ENCODE results near the gene PCNX1. TPM values are rescaled to one million over a fixed set of nuclear protein-coding genes. Genes with fewer than 3 reads are reported as not detected.

The PCNX1 gene
- total RNA-seq, 5 donors from 2014 or later (not counting 1 experiment from before 2014, with no cell fraction given) = 80.8 to 140 (median 86.3) TPM

DNA sequence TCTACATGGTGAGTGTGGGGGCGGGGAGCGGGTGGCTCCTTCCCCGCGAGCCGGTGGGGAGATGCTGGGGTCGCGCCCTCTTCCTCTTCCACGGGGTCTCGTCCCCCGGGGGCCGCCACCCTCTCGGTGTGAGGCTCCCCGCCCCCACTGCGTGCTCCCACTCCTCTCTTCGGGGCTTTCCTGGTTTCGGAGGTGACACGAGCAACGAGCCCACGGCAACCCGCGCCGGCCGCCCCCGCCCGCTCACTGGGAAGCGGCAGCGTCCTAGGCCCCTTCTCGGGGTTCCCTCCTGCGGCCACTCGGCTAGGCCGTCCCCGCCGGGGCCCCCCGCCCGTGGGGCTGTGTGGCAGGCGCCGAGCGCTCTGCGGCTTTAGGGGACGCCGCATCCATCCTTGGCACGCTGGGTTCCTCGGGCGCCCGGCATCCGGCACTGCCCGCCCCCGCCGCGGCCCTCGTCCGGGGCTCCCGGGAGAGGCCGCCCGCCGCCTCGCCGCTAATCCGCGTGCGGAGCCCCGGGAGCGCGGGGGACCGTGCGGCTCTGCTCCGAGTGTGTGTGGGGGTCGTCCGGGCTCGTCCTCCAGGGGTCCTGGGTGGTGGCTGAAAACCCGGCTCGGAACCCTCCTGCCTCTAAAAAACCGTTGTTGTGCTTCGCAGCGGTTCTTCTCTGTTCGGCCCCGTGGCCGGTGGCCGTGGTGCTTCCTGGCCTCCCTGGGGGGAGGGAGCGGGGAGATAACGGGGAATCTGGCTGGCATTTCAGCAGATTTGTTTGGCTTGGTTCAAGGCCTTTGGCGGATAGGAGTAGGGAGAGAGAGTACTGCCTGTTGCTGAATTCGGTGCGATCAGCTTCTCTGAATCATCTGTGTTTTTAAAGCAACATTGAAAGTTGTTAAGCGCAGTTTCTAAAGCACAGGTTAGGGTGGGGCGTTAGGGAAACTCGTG, 1.0 kb downstream of the PCNX1 start:
- CTCF ChIA-PET = interaction anchor here (0.6 to 4.5 kb wide), 19 partner anchors 11 to 102 kb away, joined by 3 to 129 read pairs (median 10); no protein-coding TSS in a partner anchor
- H3K36me3 Mint-ChIP-seq = no peaks in the 10 kb centered on the region

DNA sequence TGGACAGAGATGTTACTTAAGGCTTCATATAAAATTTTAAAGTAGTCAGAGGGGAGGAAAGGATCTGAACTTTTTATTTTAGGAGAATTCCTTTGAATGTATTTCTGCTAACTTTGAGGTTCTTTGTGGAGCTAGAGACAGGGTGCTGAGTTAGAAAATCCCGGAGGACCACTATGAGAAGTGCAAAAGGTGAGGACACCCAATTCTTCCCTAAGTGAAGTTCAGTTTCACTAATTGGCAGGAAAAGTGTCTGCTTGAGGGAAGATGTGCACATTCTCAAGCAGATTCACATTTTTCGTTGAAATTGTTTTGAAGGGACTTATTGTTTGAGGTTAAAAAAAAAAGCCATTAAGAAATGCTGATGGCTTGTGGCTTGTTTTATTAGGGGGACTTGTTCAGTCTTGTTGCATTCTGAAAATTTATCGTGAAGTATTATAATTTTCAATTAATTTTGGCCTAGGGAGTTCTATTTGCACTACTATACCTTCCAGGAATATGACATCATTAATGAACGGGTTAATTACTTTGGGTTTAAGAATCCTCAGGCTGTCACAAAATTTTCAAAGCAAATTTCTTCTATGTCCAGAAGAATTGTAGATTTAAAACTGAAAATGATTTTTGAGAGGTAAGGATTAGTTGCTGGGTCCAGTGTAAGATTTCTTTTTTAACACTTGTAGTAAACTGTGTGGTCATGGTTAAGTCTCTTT, 1.8 kb downstream of the PCNX1 start:
- CTCF ChIA-PET = interaction anchor here (0.5 to 1.0 kb wide), 6 partner anchors 45 to 102 kb away, joined by 3 to 6 read pairs (median 4); no protein-coding TSS in a partner anchor
- no peaks in the 10 kb centered on the region for H3K27me3 Mint-ChIP-seq

More for the DNA sequence above, 1.0 kb downstream of the PCNX1 start:
- peak overlapping the region; percentile 93 to 94 (median 94) for H3K4me3 Mint-ChIP-seq
- H3K9me3 Mint-ChIP-seq = no peaks in the 10 kb centered on the region
- under 1% methylated on average over 74 of the region's 87 CpGs for WGBS (ENCODE audit: insufficient coverage)
- H3K4me1 Mint-ChIP-seq = peaks cover 61 to 76% (median 73%) of the 10 kb centered on the region in 3 donors
- no peaks in the 10 kb centered on the region for H3K36me3 ChIP-seq (ENCODE audit: control insufficient read depth in 2 of 2, extremely low read depth in 1 of 2, insufficient read depth in 1 of 2, low read length in 1 of 2)
- no peaks in the 10 kb centered on the region for H3K27me3 ChIP-seq (replicated peaks in 1 of 2; ENCODE audit: control insufficient read depth in 2 of 2, extremely low read depth in 1 of 2, insufficient read depth in 2 of 2, low read length in 1 of 2)
- peak; percentile 28 to 53 (median 44) for ATAC-seq (replicated peaks in 1 of 4)
- H3K27me3 Mint-ChIP-seq = no peaks in the 10 kb centered on the region
- H3K27ac Mint-ChIP-seq = peak overlapping the region; percentile 92 to 94
- peaks cover 15 to 17% of the 10 kb centered on the region in 2 experiments for H3K4me1 ChIP-seq (ENCODE audit: control insufficient read depth in 1 of 2, extremely low read depth in 1 of 2, insufficient read depth in 2 of 2, low read length in 2 of 2)
- H3K27ac ChIP-seq (ENCODE audit: low read length) = peak overlapping the region; percentile 90
- H3K9me3 ChIP-seq = no peaks in the 10 kb centered on the region
- POLR2A ChIA-PET = interaction anchor here in 1 of 2 donors (1.0 kb wide), 1 partner anchor 309 kb away, joined by 4 read pairs; no protein-coding TSS in a partner anchor
- DNase-seq = peak in 28 of 35 experiments; percentile 20 to 69 (median 41)
- H3K4me3 ChIP-seq (ENCODE audit: control insufficient read depth in 1 of 2, extremely low read depth in 1 of 2, low read length in 1 of 2) = peak overlapping the region; percentile 76 to 98

DNA sequence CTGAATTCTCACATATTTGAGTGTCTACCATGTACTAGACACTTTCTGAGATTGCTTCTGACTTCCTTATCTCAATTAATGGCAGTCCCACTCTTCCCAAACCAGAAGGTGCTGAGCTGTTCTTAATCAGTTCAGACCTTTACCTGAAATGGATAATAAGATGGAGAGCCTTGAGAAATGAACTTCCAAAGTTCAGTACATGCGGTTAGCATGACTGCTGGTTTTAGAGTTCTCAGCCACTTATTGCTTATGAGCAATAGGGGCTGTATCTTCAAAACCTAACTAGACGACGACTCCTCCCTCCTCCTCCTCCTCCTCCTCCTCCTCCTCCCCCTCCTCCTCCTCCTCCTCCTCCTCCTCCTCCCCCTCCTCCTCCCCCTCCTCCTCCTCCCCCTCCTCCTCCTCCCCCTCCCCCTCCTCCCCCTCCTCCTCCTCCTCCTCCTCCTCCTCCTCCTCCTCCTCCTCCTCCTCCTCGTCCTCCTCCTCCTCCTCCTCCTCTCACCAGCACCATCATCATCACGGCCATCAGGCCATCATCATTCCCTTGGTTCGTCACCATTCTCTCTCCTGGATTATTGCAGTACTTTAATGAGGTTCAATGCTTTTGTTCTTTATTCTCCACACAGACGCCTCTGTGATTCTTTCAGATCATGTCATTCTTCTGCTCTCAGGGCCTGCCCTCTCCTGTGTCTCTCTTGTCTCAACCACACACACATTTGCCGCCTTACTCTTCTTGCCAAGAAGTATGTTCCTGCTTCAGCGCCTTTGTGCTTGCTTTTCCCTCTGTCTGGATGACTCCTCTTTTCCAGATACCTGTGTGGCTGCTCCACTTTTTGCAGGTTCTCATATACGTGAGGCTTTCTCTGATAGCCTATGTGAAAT, 2.7 kb downstream of the PCNX1 start:
- Mint-ChIP-seq H3K9me3 (no peaks in the 10 kb centered on the region), H3K4me1 (peaks cover 65 to 75% (median 69%) of the 10 kb centered on the region in 3 donors), H3K27me3 (no peaks in the 10 kb centered on the region), H3K27ac (peak overlapping the region; percentile 92 to 94), H3K36me3 (no peaks in the 10 kb centered on the region), H3K4me3 (peak overlapping the region; percentile 93 to 94 (median 94))
- no peaks in the 10 kb centered on the region for H3K36me3 ChIP-seq (ENCODE audit: control insufficient read depth in 2 of 2, extremely low read depth in 1 of 2, insufficient read depth in 1 of 2, low read length in 1 of 2)
- ATAC-seq (replicated peaks in 1 of 4) = no peak
- peak overlapping the region; percentile 26 for H3K27ac ChIP-seq (ENCODE audit: low read length)
- peaks cover 15 to 17% of the 10 kb centered on the region in 2 experiments for H3K4me1 ChIP-seq (ENCODE audit: control insufficient read depth in 1 of 2, extremely low read depth in 1 of 2, insufficient read depth in 2 of 2, low read length in 2 of 2)
- H3K27me3 ChIP-seq (replicated peaks in 1 of 2; ENCODE audit: control insufficient read depth in 2 of 2, extremely low read depth in 1 of 2, insufficient read depth in 2 of 2, low read length in 1 of 2) = no peaks in the 10 kb centered on the region
- no peaks in the 10 kb centered on the region for H3K9me3 ChIP-seq
- POLR2A ChIA-PET = interaction anchor here in 1 of 2 donors (0.7 kb wide), 1 partner anchor 21 kb away, joined by 3 read pairs; no protein-coding TSS in a partner anchor
- peak in 1 of 35 experiments; percentile 36 for DNase-seq
- WGBS (ENCODE audit: insufficient coverage) = 60% methylated on average over 4 of the region's 10 CpGs
- CTCF ChIA-PET = interaction anchor here in 1 of 2 donors (0.8 to 1.8 kb wide), 2 partner anchors 32 to 92 kb away, joined by 3 to 6 read pairs; no protein-coding TSS in a partner anchor
- peak overlapping the region in 1 of 2 donors; percentile 98 for H3K4me3 ChIP-seq (ENCODE audit: control insufficient read depth in 1 of 2, extremely low read depth in 1 of 2, low read length in 1 of 2)

More for the DNA sequence above, 1.8 kb downstream of the PCNX1 start:
- Histone ChIP-seq H3K4me1 (ENCODE audit: control insufficient read depth in 1 of 2, extremely low read depth in 1 of 2, insufficient read depth in 2 of 2, low read length in 2 of 2) (peaks cover 15 to 17% of the 10 kb centered on the region in 2 experiments), H3K9me3 (no peaks in the 10 kb centered on the region), H3K27ac (ENCODE audit: low read length) (peak overlapping the region; percentile 56), H3K36me3 (ENCODE audit: control insufficient read depth in 2 of 2, extremely low read depth in 1 of 2, insufficient read depth in 1 of 2, low read length in 1 of 2) (no peaks in the 10 kb centered on the region), H3K4me3 (ENCODE audit: control insufficient read depth in 1 of 2, extremely low read depth in 1 of 2, low read length in 1 of 2) (peak overlapping the region; percentile 76 to 98), H3K27me3 (replicated peaks in 1 of 2; ENCODE audit: control insufficient read depth in 2 of 2, extremely low read depth in 1 of 2, insufficient read depth in 2 of 2, low read length in 1 of 2) (no peaks in the 10 kb centered on the region)
- no CpG with 5 or more reads among the region's 4 CpGs for WGBS (ENCODE audit: insufficient coverage)
- POLR2A ChIA-PET = interaction anchor here in 1 of 2 donors (0.7 kb wide), 1 partner anchor 20 kb away, joined by 3 read pairs; no protein-coding TSS in a partner anchor
- no peaks in the 10 kb centered on the region for H3K9me3 Mint-ChIP-seq
- H3K4me3 Mint-ChIP-seq = peak overlapping the region; percentile 93 to 94 (median 94)
- H3K4me1 Mint-ChIP-seq = peaks cover 63 to 73% (median 68%) of the 10 kb centered on the region in 3 donors
- H3K36me3 Mint-ChIP-seq = no peaks in the 10 kb centered on the region
- no peak for DNase-seq
- ATAC-seq (replicated peaks in 1 of 4) = no peak
- peak overlapping the region; percentile 92 to 94 for H3K27ac Mint-ChIP-seq

DNA sequence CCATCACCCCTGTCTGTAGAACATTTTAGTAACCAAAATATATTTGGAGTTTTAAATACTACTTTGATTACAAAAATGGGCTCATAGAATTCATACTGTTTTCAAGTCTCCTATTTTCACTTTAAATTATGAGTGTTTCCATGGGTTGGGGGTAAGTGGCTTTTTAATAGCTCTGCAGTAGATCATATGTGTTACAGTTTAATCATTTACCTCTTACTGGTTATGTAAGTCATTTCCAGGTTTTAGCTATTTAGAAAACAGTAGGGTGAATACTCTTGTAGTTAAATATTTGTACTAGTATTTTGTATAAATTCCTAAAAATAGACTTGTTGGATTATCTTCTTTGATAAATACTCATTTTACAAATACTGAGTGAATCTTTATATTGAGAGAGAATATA, 8.2 kb downstream of the PCNX1 start:
- H3K4me3 ChIP-seq (ENCODE audit: control insufficient read depth in 1 of 2, extremely low read depth in 1 of 2, low read length in 1 of 2) = no peak overlapping the region
- ATAC-seq (replicated peaks in 1 of 4) = no peak
- peak overlapping the region; percentile 25 for H3K27ac ChIP-seq (ENCODE audit: low read length)
- peaks cover 14 to 28% of the 10 kb centered on the region in 2 experiments for H3K4me1 ChIP-seq (ENCODE audit: control insufficient read depth in 1 of 2, extremely low read depth in 1 of 2, insufficient read depth in 2 of 2, low read length in 2 of 2)
- no peaks in the 10 kb centered on the region for H3K27me3 Mint-ChIP-seq
- H3K9me3 Mint-ChIP-seq = no peaks in the 10 kb centered on the region
- no peaks in the 10 kb centered on the region for H3K9me3 ChIP-seq
- peak overlapping the region in 1 of 3 donors; percentile 9 for H3K4me3 Mint-ChIP-seq
- peak overlapping the region; percentile 89 to 90 for H3K27ac Mint-ChIP-seq
- CTCF ChIA-PET = interaction anchor here in 1 of 2 donors (1.0 to 1.6 kb wide), 3 partner anchors 10 to 36 kb away, joined by 3 to 5 read pairs (median 5); no protein-coding TSS in a partner anchor
- DNase-seq = no peak
- POLR2A ChIA-PET = no interaction called here
- peaks cover 17% of the 10 kb centered on the region for H3K36me3 Mint-ChIP-seq
- no peaks in the 10 kb centered on the region for H3K27me3 ChIP-seq (replicated peaks in 1 of 2; ENCODE audit: control insufficient read depth in 2 of 2, extremely low read depth in 1 of 2, insufficient read depth in 2 of 2, low read length in 1 of 2)
- H3K36me3 ChIP-seq (ENCODE audit: control insufficient read depth in 2 of 2, extremely low read depth in 1 of 2, insufficient read depth in 1 of 2, low read length in 1 of 2) = no peaks in the 10 kb centered on the region
- peaks cover 86 to 88% (median 87%) of the 10 kb centered on the region in 3 donors for H3K4me1 Mint-ChIP-seq

DNA sequence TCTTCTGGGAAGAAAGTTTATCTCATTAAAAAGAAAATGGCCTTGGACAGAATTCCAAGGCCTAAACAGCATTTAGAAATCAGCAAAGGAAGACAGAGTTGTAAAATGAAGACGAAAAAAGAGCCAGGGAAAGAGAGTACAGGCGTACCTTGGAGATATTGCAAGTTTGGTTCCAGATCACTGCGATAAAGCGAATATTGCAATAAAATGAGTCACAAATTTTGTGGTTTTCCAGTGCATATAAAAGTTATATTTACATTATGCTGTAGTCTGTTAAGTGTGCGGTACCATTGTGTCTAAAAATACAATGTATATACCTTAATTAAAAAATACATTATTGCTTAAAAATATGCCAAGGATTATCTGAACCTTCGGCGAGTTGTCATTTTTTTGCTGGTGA, 9.0 kb downstream of the PCNX1 start:
- peaks cover 13 to 31% of the 10 kb centered on the region in 2 experiments for H3K4me1 ChIP-seq (ENCODE audit: control insufficient read depth in 1 of 2, extremely low read depth in 1 of 2, insufficient read depth in 2 of 2, low read length in 2 of 2)

More for the DNA sequence above, 9.0 kb downstream of the PCNX1 start:
- Mint-ChIP-seq H3K27me3 (no peaks in the 10 kb centered on the region), H3K4me1 (peaks cover 86 to 88% (median 87%) of the 10 kb centered on the region in 3 donors), H3K4me3 (peak overlapping the region in 2 of 3 donors; percentile 9 to 29), H3K27ac (peak overlapping the region; percentile 89 to 90), H3K36me3 (peaks cover 17% of the 10 kb centered on the region), H3K9me3 (no peaks in the 10 kb centered on the region)
- H3K36me3 ChIP-seq (ENCODE audit: control insufficient read depth in 2 of 2, extremely low read depth in 1 of 2, insufficient read depth in 1 of 2, low read length in 1 of 2) = no peaks in the 10 kb centered on the region
- DNase-seq (no peak), ATAC-seq (replicated peaks in 1 of 4) (no peak)
- POLR2A ChIA-PET = no interaction called here
- no peaks in the 10 kb centered on the region for H3K27me3 ChIP-seq (replicated peaks in 1 of 2; ENCODE audit: control insufficient read depth in 2 of 2, extremely low read depth in 1 of 2, insufficient read depth in 2 of 2, low read length in 1 of 2)
- CTCF ChIA-PET = no interaction called here
- H3K4me3 ChIP-seq (ENCODE audit: control insufficient read depth in 1 of 2, extremely low read depth in 1 of 2, low read length in 1 of 2) = no peak overlapping the region
- no peaks in the 10 kb centered on the region for H3K9me3 ChIP-seq
- WGBS (ENCODE audit: insufficient coverage) = 100% methylated on average over 1 of the region's 7 CpGs
- H3K27ac ChIP-seq (ENCODE audit: low read length) = peak overlapping the region; percentile 56
